ENCODE measurements around the gene MSANTD2.
A peak's percentile ranks its signal among the peaks of the same experiment; 100 is the strongest.

MSANTD2 gene

GRCh38 chr11:124747406-124748099 lies 52.7 kb downstream of the MSANTD2 start:
- Histone ChIP-seq H3K9ac (ENCODE audit: low read length) (no peak overlapping the region), H3K36me3 (ENCODE audit: low read length) (no peaks in the 10 kb centered on the region), H3K27me3 (ENCODE audit: low read length) (no peaks in the 10 kb centered on the region), H3F3A (ENCODE audit: insufficient read depth) (peaks cover 8% of the 10 kb centered on the region; the same call in 1 of the 2 replicates), H3K79me2 (ENCODE audit: insufficient read depth, low read length) (no peaks in the 10 kb centered on the region), H3K4me3 (ENCODE audit: insufficient read depth, low read length, poor library complexity, severe bottlenecking) (no peak overlapping the region), H2AFZ (ENCODE audit: low read depth, low read length, severe bottlenecking) (no peak overlapping the region), H3K9me3 (ENCODE audit: insufficient read depth, low read length) (no peaks in the 10 kb centered on the region), H4K20me1 (ENCODE audit: low read depth, low read length) (no peaks in the 10 kb centered on the region), H3K9me2 (replicated peaks; ENCODE audit: insufficient read depth, low read length) (no peaks in the 10 kb centered on the region), H3K27ac (ENCODE audit: low read depth, low read length) (no peak overlapping the region), H3K4me2 (ENCODE audit: low read depth, low read length, poor library complexity, severe bottlenecking) (peak overlapping the region; percentile 81)
- TF ChIP-seq EZH2phosphoT487 (conservative IDR thresholded peaks at IDR 0.05; ENCODE audit: low read length) (no peak), CTCF (IDR thresholded peaks at IDR 0.05; ENCODE audit: insufficient read depth, low read length, poor library complexity, severe bottlenecking) (no peak)

DNA sequence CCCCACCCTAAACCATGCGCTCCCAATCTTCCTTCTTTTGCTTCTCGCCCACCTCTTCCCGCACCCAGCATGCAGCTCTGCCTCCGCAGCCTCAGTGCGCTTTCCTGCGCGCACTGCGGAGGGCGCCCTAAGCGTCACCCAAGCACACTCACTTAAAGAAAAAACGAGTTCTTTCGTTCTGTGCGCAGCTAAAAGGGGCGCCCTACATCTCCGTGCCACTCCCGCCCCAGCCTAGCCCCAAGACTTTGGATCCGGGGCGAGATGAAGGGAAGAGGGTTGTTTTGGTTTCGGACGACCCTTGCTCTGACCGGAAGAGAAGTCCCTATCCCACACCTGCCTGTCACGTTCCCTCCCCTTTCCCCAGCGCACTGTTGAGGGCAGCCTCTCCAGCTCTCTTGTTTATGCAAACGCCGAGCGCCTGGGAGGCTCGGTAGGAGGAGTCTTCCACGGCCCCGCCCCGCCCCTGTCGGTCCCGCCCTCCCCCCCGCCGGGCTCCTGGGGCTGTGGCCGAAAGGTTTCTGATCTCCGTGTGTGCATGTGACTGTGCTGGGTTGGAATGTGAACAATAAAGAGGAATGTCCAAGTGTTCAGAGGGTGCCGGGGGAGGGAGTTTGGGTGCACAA lies 53.5 kb downstream of the MSANTD2 start:
- H3K9me3 ChIP-seq (ENCODE audit: insufficient read depth, low read length): no peaks in the 10 kb centered on the region
- no peaks in the 10 kb centered on the region for H3K79me2 ChIP-seq (ENCODE audit: insufficient read depth, low read length)
- peak overlapping the region; percentile 11; the same call in 1 of the 2 replicates for H3K27ac ChIP-seq (ENCODE audit: low read depth, low read length)
- H3K27me3 ChIP-seq (ENCODE audit: low read length): no peaks in the 10 kb centered on the region
- peak overlapping the region; percentile 73 for H3K4me3 ChIP-seq (ENCODE audit: insufficient read depth, low read length, poor library complexity, severe bottlenecking)
- H2AFZ ChIP-seq (ENCODE audit: low read depth, low read length, severe bottlenecking): peak overlapping the region; percentile 86
- H3K4me2 ChIP-seq (ENCODE audit: low read depth, low read length, poor library complexity, severe bottlenecking): peak overlapping the region; percentile 81
- H4K20me1 ChIP-seq (ENCODE audit: low read depth, low read length): no peaks in the 10 kb centered on the region
- no peaks in the 10 kb centered on the region for H3K36me3 ChIP-seq (ENCODE audit: low read length)
- TF ChIP-seq CTCF (IDR thresholded peaks at IDR 0.05; ENCODE audit: insufficient read depth, low read length, poor library complexity, severe bottlenecking) (peak; percentile 61), EZH2phosphoT487 (conservative IDR thresholded peaks at IDR 0.05; ENCODE audit: low read length) (no peak)
- H3K9ac ChIP-seq (ENCODE audit: low read length): peak overlapping the region; percentile 74
- H3K9me2 ChIP-seq (replicated peaks; ENCODE audit: insufficient read depth, low read length): no peaks in the 10 kb centered on the region
- peaks cover 8% of the 10 kb centered on the region; the same call in 1 of the 2 replicates for H3F3A ChIP-seq (ENCODE audit: insufficient read depth)

GRCh38 chr11:124745835-124746620 lies 54.2 kb downstream of the MSANTD2 start:
- H3K4me3 ChIP-seq (ENCODE audit: insufficient read depth, low read length, poor library complexity, severe bottlenecking): peak overlapping the region; percentile 73
- peak overlapping the region; percentile 81 for H3K4me2 ChIP-seq (ENCODE audit: low read depth, low read length, poor library complexity, severe bottlenecking)
- H3F3A ChIP-seq (ENCODE audit: insufficient read depth): peaks cover 8% of the 10 kb centered on the region; the same call in 1 of the 2 replicates
- H3K36me3 ChIP-seq (ENCODE audit: low read length): no peaks in the 10 kb centered on the region
- peak overlapping the region; percentile 11; the same call in 1 of the 2 replicates for H3K27ac ChIP-seq (ENCODE audit: low read depth, low read length)
- peak overlapping the region; percentile 74 for H3K9ac ChIP-seq (ENCODE audit: low read length)
- no peaks in the 10 kb centered on the region for H3K9me2 ChIP-seq (replicated peaks; ENCODE audit: insufficient read depth, low read length)
- no peaks in the 10 kb centered on the region for H3K27me3 ChIP-seq (ENCODE audit: low read length)
- peak; percentile 45 for TF ChIP-seq CTCF (IDR thresholded peaks at IDR 0.05; ENCODE audit: insufficient read depth, low read length, poor library complexity, severe bottlenecking)
- no peak for TF ChIP-seq EZH2phosphoT487 (conservative IDR thresholded peaks at IDR 0.05; ENCODE audit: low read length)
- no peaks in the 10 kb centered on the region for H3K79me2 ChIP-seq (ENCODE audit: insufficient read depth, low read length)
- no peaks in the 10 kb centered on the region for H4K20me1 ChIP-seq (ENCODE audit: low read depth, low read length)
- peak overlapping the region; percentile 86 for H2AFZ ChIP-seq (ENCODE audit: low read depth, low read length, severe bottlenecking)
- no peaks in the 10 kb centered on the region for H3K9me3 ChIP-seq (ENCODE audit: insufficient read depth, low read length)
